Measurements from ENCODE around the gene PTPRK.

The PTPRK gene

GRCh38 chr6:127920804-127921203 lies 599.6 kb downstream of the PTPRK start:
- intact Hi-C loops (cut with DNase I; ENCODE audit: low total_unique reads): no loop called here
- H3K9me3 ChIP-seq: peaks cover 0 to 4% (median 0%) of the 10 kb centered on the region in 3 donors
- no peaks in the 10 kb centered on the region for H3K27me3 ChIP-seq
- H3K4me1 ChIP-seq: no peaks in the 10 kb centered on the region
- no peak for TF ChIP-seq CTCF (IDR thresholded peaks at IDR 0.05)
- no peak for DNase-seq
- H3K36me3 ChIP-seq: no peaks in the 10 kb centered on the region
- no peak overlapping the region for H3K4me3 ChIP-seq
- H3K27ac ChIP-seq: no peak overlapping the region

All from tibial artery (tissue), 4 donors.